HCT116 (cell line): Measurements from ENCODE around the gene PLEKHA8. TPM values are rescaled to one million over a fixed set of nuclear protein-coding genes. Genes with fewer than 3 reads are reported as not detected.

ENCODE experiments used
- ATAC-seq: fragments of 200-7000 bp; cut with Tn5 transposase; 2 replicates; pipeline ENCODE4 v1.9.1; 2020; ENCODE audit warnings: mild to moderate bottlenecking, moderate library complexity
- BruUV-seq: library from RNA; stranded (reverse); fragments of 400-500 nt; replicated peaks from 2 replicates; lab custom pipeline; 2021; lab: Mats Ljungman, UMichigan
- CTCF ChIA-PET: fragments of 300-600 bp; sonication (Branson Sonifier 250); formaldehyde crosslinking; loops from one replicate; lab custom pipeline; 2021; ENCODE audit warnings: antibody characterized with exemption; lab: Charles Lee
- POLR2A ChIA-PET: fragments of 300-600, 350-600 bp; sonication (Branson Sonifier 250); formaldehyde crosslinking; loops from one replicate; lab custom pipeline; 2021; ENCODE audit warnings: antibody characterized with exemption; lab: Charles Lee
- RAD21 ChIA-PET, 2 experiments: fragments of 300-600 bp; sonication (Branson Sonifier 250); formaldehyde crosslinking; loops; one replicate each; lab custom pipeline; 2023; ENCODE audit warnings: low total read pairs in 2 of 2; ENCODE audit not compliant: uncharacterized antibody in 2 of 2, unreplicated experiment in 2 of 2, low non-redundant PET in 1 of 2; lab: Charles Lee
- DNase-seq: peaks from one replicate; pipeline ENCODE4 v3.0.0-alpha.2; 2010; ENCODE audit warnings: low read depth, low spot score
- H2AFZ ChIP-seq: fragments of 200-600 bp; shearing (Covaris generic), sonication (generic); 2 replicates; pipeline ENCODE4 v1.6.1; 2017; ENCODE audit warnings: low read depth, mixed run types, mixed read lengths, antibody characterized with exemption, low read length; ENCODE audit not compliant: poor library complexity, severe bottlenecking
- H3K27ac ChIP-seq: 2 replicates; pipeline ENCODE4 v1.5.1; 2012; ENCODE audit warnings: low read depth, low read length
- H3K27me3 ChIP-seq: fragments of 200-600 bp; sonication (generic); 2 replicates; pipeline ENCODE4 v1.6.1; 2016; ENCODE audit warnings: mixed run types, low read length, mixed read lengths; ENCODE audit not compliant: insufficient read depth
- H3K36me3 ChIP-seq, 2 experiments: fragments of 200-500 bp in 1 of 2; fragments of 200-600 bp in 1 of 2; sonication (Bioruptor generic) in 1 of 2; sonication (generic) in 1 of 2; 2 replicates each; pipeline versions ENCODE4 v1.5.1 to v1.6.1; 2014 to 2016; ENCODE audit warnings: low read length in 2 of 2, inconsistent platforms in 1 of 2, mixed read lengths in 1 of 2, mixed run types in 1 of 2; ENCODE audit not compliant: insufficient read depth in 2 of 2, control insufficient read depth in 1 of 2
- H3K4me1 ChIP-seq, 2 experiments: fragments of 200-600 bp in 1 of 2; sonication (generic) in 1 of 2; 2 replicates each; pipeline versions ENCODE4 v1.5.1 to v1.6.1; 2012 to 2017; ENCODE audit warnings: low read length in 2 of 2, inconsistent platforms in 1 of 2, mild to moderate bottlenecking in 1 of 2, mixed read lengths in 1 of 2, mixed run types in 1 of 2, moderate library complexity in 1 of 2; ENCODE audit not compliant: insufficient read depth in 2 of 2, control insufficient read depth in 1 of 2
- H3K4me2 ChIP-seq: fragments of 200-600 bp; sonication (generic); 2 replicates; pipeline ENCODE4 v1.6.1; 2017; ENCODE audit warnings: mixed run types, low read length, mixed read lengths
- H3K4me3 ChIP-seq, 2 experiments: fragments of 200-600 bp in 1 of 2; sonication (generic) in 1 of 2; replicated peaks in 1 of 2; 2 replicates each; pipeline ENCODE4 v1.5.1; 2011 to 2016; ENCODE audit warnings: low read length in 2 of 2, control low read depth in 1 of 2, low read depth in 1 of 2, mild to moderate bottlenecking in 1 of 2, mixed read lengths in 1 of 2, mixed run types in 1 of 2
- H3K79me2 ChIP-seq: fragments of 200-600 bp; sonication (generic); 2 replicates; pipeline ENCODE4 v1.6.1; 2017; ENCODE audit warnings: mild to moderate bottlenecking, mixed run types, low read length, moderate library complexity, mixed read lengths; ENCODE audit not compliant: insufficient read depth
- H3K9ac ChIP-seq: fragments of 200-600 bp; sonication (generic); 2 replicates; pipeline ENCODE4 v1.6.1; 2016; ENCODE audit warnings: low read length, mixed read lengths
- H3K9me2 ChIP-seq: fragments of 200-600 bp; sonication (generic), shearing (Covaris generic); 2 replicates; pipeline ENCODE4 v1.6.1; 2017; ENCODE audit warnings: mixed run types, mild to moderate bottlenecking, moderate library complexity; ENCODE audit not compliant: insufficient read depth
- H3K9me3 ChIP-seq, 2 experiments: fragments of 200-500 bp in 1 of 2; fragments of 200-600 bp in 1 of 2; sonication (Bioruptor generic) in 1 of 2; sonication (generic) in 1 of 2; 2 replicates each; pipeline ENCODE4 v1.6.1; 2014 to 2017; ENCODE audit warnings: low read length in 2 of 2, mixed read lengths in 2 of 2, inconsistent platforms in 1 of 2, low read depth in 1 of 2, mild to moderate bottlenecking in 1 of 2, mixed run types in 1 of 2, moderate library complexity in 1 of 2; ENCODE audit not compliant: control insufficient read depth in 1 of 2, insufficient read depth in 1 of 2
- H4K20me1 ChIP-seq: fragments of 200-600 bp; sonication (generic), shearing (Covaris generic); 2 replicates; pipeline ENCODE4 v1.6.1; 2017; ENCODE audit warnings: mixed run types, mild to moderate bottlenecking, moderate library complexity; ENCODE audit not compliant: insufficient read depth
- EZH2 ChIP-seq: fragments of 200-600 bp; sonication (generic); IDR thresholded peaks from 2 replicates; pipeline ENCODE4 v1.6.1; 2017; ENCODE audit warnings: antibody characterized with exemption, mixed run types
- POLR2A ChIP-seq: IDR thresholded peaks from 2 replicates; pipeline ENCODE4 v1.7.0; 2011; ENCODE audit warnings: borderline replicate concordance; ENCODE audit not compliant: insufficient read depth, insufficient read length; ENCODE audit errors: extremely low read depth
- intact Hi-C: fragments of 100-400 bp; cut with micrococcal nuclease; formaldehyde crosslinking; loops from 2 replicates; pipeline ENCODE4 v1.10.0; 2022
- total RNA-seq: library from RNA; stranded (reverse); gene quantifications from one replicate; pipeline ENCODE4 v1.2.1, GENCODE V29; 2021; ENCODE audit not compliant: unreplicated experiment
- TF ChIP-seq, protein P1 (sequence below), 3 experiments: fragments of 200-600 bp in 1 of 3; sonication (generic) in 1 of 3; IDR thresholded peaks in 2 of 3; conservative IDR thresholded peaks in 1 of 3; 2 replicates each; pipeline ENCODE4 v1.5.1; 2012 to 2017; ENCODE audit warnings: low read depth in 2 of 3, low read length in 2 of 3, antibody characterized with exemption in 1 of 3, borderline replicate concordance in 1 of 3, control low read depth in 1 of 3, mild to moderate bottlenecking in 1 of 3, mixed read lengths in 1 of 3, mixed run types in 1 of 3, moderate library complexity in 1 of 3; ENCODE audit not compliant: insufficient read depth in 1 of 3
- TF ChIP-seq, protein P2 (sequence below): IDR thresholded peaks from 2 replicates; pipeline ENCODE4 v1.6.1; 2012; ENCODE audit warnings: low read depth

PLEKHA8 gene
- total RNA-seq, 1 experiment from 2014 or later = 13.6 TPM

DNA sequence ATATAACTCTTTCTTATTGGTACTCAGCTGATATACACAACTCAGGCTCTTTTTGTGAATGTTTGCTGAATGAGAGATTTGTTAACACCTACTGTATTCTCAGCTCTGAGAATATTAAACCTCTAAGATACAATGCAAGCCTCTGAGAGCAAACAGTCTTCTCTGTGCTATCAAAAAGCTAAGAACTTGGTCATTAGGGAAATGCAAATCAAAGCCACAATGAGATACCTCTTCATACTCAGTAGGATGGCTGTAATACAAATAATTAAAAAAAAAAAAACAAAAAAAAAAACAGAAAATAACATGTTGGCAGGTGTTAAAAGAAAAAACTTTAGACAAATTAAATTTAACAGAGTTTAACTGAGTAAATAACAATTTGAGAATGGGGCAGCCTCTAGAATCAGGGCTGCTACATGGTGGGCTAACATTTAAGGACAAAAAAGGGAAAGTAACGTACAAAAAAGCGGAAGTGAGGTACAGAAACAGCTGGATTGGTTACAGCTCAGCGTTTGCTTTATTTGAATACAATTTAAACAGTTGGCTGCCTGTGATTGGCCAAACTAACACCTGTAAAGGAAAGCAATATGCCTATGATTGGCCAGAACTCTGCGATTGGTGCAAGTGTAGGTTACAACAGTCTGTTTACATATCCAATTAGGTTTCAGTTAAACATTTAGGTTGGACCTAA, 91.8 kb downstream of the PLEKHA8 start:
- Histone ChIP-seq H3K36me3 (no peaks in the 10 kb centered on the region), H3K79me2 (no peaks in the 10 kb centered on the region), H3K27ac (no peak overlapping the region), H3K9me2 (no peaks in the 10 kb centered on the region), H2AFZ (no peak overlapping the region), H3K27me3 (no peaks in the 10 kb centered on the region), H3K4me1 (no peaks in the 10 kb centered on the region), H3K9ac (no peak overlapping the region), H3K4me2 (no peak overlapping the region), H3K4me3 (no peak overlapping the region), H3K9me3 (peaks cover 0 to 8% of the 10 kb centered on the region in 2 experiments; a peak in 1 of 4 replicates), H4K20me1 (no peaks in the 10 kb centered on the region)
- ChIA-PET RAD21 (no interaction called here), POLR2A (no interaction called here), CTCF (no interaction called here)
- BruUV-seq = no TSS peak
- no peak for ATAC-seq
- intact Hi-C loops = no loop called here
- no peak for DNase-seq
- TF ChIP-seq EZH2 (no peak), POLR2A (no peak)
- TF ChIP-seq, protein P1, sequence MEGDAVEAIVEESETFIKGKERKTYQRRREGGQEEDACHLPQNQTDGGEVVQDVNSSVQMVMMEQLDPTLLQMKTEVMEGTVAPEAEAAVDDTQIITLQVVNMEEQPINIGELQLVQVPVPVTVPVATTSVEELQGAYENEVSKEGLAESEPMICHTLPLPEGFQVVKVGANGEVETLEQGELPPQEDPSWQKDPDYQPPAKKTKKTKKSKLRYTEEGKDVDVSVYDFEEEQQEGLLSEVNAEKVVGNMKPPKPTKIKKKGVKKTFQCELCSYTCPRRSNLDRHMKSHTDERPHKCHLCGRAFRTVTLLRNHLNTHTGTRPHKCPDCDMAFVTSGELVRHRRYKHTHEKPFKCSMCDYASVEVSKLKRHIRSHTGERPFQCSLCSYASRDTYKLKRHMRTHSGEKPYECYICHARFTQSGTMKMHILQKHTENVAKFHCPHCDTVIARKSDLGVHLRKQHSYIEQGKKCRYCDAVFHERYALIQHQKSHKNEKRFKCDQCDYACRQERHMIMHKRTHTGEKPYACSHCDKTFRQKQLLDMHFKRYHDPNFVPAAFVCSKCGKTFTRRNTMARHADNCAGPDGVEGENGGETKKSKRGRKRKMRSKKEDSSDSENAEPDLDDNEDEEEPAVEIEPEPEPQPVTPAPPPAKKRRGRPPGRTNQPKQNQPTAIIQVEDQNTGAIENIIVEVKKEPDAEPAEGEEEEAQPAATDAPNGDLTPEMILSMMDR (IDR thresholded peaks at IDR 0.05 in 2 of 3, conservative IDR thresholded peaks at IDR 0.05 in 1 of 3; ENCODE audit: borderline replicate concordance in 1 of 3, insufficient read depth in 1 of 3, low read depth in 2 of 3, low read length in 2 of 3) = no peak
- TF ChIP-seq, protein P2, sequence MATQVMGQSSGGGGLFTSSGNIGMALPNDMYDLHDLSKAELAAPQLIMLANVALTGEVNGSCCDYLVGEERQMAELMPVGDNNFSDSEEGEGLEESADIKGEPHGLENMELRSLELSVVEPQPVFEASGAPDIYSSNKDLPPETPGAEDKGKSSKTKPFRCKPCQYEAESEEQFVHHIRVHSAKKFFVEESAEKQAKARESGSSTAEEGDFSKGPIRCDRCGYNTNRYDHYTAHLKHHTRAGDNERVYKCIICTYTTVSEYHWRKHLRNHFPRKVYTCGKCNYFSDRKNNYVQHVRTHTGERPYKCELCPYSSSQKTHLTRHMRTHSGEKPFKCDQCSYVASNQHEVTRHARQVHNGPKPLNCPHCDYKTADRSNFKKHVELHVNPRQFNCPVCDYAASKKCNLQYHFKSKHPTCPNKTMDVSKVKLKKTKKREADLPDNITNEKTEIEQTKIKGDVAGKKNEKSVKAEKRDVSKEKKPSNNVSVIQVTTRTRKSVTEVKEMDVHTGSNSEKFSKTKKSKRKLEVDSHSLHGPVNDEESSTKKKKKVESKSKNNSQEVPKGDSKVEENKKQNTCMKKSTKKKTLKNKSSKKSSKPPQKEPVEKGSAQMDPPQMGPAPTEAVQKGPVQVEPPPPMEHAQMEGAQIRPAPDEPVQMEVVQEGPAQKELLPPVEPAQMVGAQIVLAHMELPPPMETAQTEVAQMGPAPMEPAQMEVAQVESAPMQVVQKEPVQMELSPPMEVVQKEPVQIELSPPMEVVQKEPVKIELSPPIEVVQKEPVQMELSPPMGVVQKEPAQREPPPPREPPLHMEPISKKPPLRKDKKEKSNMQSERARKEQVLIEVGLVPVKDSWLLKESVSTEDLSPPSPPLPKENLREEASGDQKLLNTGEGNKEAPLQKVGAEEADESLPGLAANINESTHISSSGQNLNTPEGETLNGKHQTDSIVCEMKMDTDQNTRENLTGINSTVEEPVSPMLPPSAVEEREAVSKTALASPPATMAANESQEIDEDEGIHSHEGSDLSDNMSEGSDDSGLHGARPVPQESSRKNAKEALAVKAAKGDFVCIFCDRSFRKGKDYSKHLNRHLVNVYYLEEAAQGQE = no peak
- TF ChIP-seq, all 23 proteins: peak for 0
